ENCODE results near the gene STX5. TPM values are rescaled to one million over a fixed set of nuclear protein-coding genes. Genes with fewer than 3 reads are reported as not detected.

Gene STX5
- total and polyA plus RNA-seq, 9 of the 15 experiments (the other 6 are each of a cell fraction or from before 2014, with no cell fraction given), result 2.8 to 28.6 (median 23.7) TPM

- TF ChIP-seq U2AF2 (optimal IDR thresholded peaks at IDR 0.05; ENCODE audit: low read depth, low read length) (no peak), KLF1 (tag; IDR thresholded peaks at IDR 0.05) (no peak), ATF3 (IDR thresholded peaks at IDR 0.05) (peak; percentile 24; the same call in 1 of the 2 replicates), ATF3 (CRISPR knock-in tag; conservative IDR thresholded peaks at IDR 0.05) (no peak), MLLT1 (IDR thresholded peaks at IDR 0.05) (0 out of 4 replicates have a peak, but pooled peaks of 1 of the 2 experiments have one; percentile 17)
Observed at GRCh38 chr11:62804310-62805075, 27.4 kb downstream of the STX5 start (continued).

GRCh38 chr11:62801071-62801470 is 30.8 kb downstream of the STX5 start:
- H2AFZ ChIP-seq (ENCODE audit: low read depth, low read length), result no peak overlapping the region
- in situ Hi-C loops (cut with MboI), result no loop called here
- no peaks in the 10 kb centered on the region for H3K27me3 ChIP-seq (ENCODE audit: control insufficient read depth in 2 of 2, insufficient read depth in 2 of 2, low read length in 2 of 2)
- no peaks in the 10 kb centered on the region for H3K9me1 ChIP-seq (ENCODE audit: control insufficient read depth, insufficient read depth, low read length)
- FAIRE-seq (no peak), ATAC-seq (no peak), DNase-seq (ENCODE audit: extremely low read depth in 1 of 4, low spot score in 3 of 4) (no peak)
- no peak overlapping the region for H3K27ac ChIP-seq (ENCODE audit: extremely low read depth, low read depth, low read length)
- no peak for TF ChIP-seq IRF2 (CRISPR knock-in tag; IDR thresholded peaks at IDR 0.05)
- TF ChIP-seq KLF10 (CRISPR knock-in tag; IDR thresholded peaks at IDR 0.05), result no peak
- TF ChIP-seq NR1H2 (CRISPR knock-in tag; IDR thresholded peaks at IDR 0.05), result no peak
- no peak for TF ChIP-seq DDX20 (tag; IDR thresholded peaks at IDR 0.05; ENCODE audit: low read depth)
- POLR2A ChIA-PET, result interaction anchor here (0.6 to 5.5 kb wide), 9 partner anchors 10 to 243 kb away, joined by 3 to 116 read pairs (median 4); partner anchors contain the start of genes TMEM179B, TMEM223, TUT1 and WDR74
- H3K9ac ChIP-seq (ENCODE audit: insufficient read depth in 1 of 2, low read depth in 2 of 2, low read length in 2 of 2), result no peak overlapping the region
- 85% methylated on average over 4 of the region's 4 CpGs for WGBS (ENCODE audit: insufficient coverage, low coverage, missing lambda C conversion rate)
- peaks cover 9% of the 10 kb centered on the region; the same call in 1 of the 2 replicates for H4K20me1 ChIP-seq (replicated peaks; ENCODE audit: control insufficient read depth, insufficient read depth, low read length)
- peaks cover 3 to 10% of the 10 kb centered on the region in 2 experiments; a peak in 4 of 5 replicates for H3K4me1 ChIP-seq (replicated peaks in 1 of 2; ENCODE audit: control insufficient read depth in 2 of 2, insufficient read depth in 2 of 2, low read length in 2 of 2)
- intact Hi-C loops (cut with micrococcal nuclease), result no loop called here
- no peaks in the 10 kb centered on the region for H3K9me3 ChIP-seq (replicated peaks; ENCODE audit: control insufficient read depth, insufficient read depth, low read depth, low read length)
- no peak overlapping the region for H3K4me2 ChIP-seq (ENCODE audit: insufficient read depth, low read length)
- CTCF ChIA-PET (ENCODE audit: low intra/inter-chr PET ratio), result no interaction called here
- H3K36me3 ChIP-seq (ENCODE audit: control insufficient read depth, insufficient read depth, low read length), result peaks cover 75% of the 10 kb centered on the region
- no peak overlapping the region for H3K4me3 ChIP-seq
- no TSS peak for BruUV-seq (replicated peaks)
- peaks cover 26% of the 10 kb centered on the region for H3K79me2 ChIP-seq (ENCODE audit: control insufficient read depth, insufficient read depth, low read length)

All from K562 (cell line).